Activated T-helper 9 cell treated with anti-CD3 and anti-CD28 coated beads, Interleukin-2, amount 50 U/mL, for 16 hours (primary cell): ENCODE data around the gene SNX1.
"Not testable (repeated sequence)": the region's sequence is repeated elsewhere in the genome, so short reads cannot be mapped to it uniquely, and the experiment has no call there.

Experiments
- DNase-seq: peaks from one replicate; pipeline ENCODE4 v3.0.0-alpha.2; 2020; ENCODE audit warnings: low read depth

SNX1 gene

GRCh38 chr15:64117759-64118487, 22.1 kb downstream of the SNX1 start:
- no peak for DNase-seq

GRCh38 chr15:64120322-64120721, 24.5 kb downstream of the SNX1 start:
- DNase-seq, result not testable (repeated sequence)

- no peak for DNase-seq
Observed at GRCh38 chr15:64121614-64122013, 25.8 kb downstream of the SNX1 start.

- no peak for DNase-seq
Observed at GRCh38 chr15:64122444-64122843, 26.7 kb downstream of the SNX1 start.

GRCh38 chr15:64122936-64123351, 27.2 kb downstream of the SNX1 start:
- no peak for DNase-seq

- no peak for DNase-seq
Observed at GRCh38 chr15:64125978-64126377, 30.2 kb downstream of the SNX1 start.

GRCh38 chr15:64127521-64128270, 31.9 kb downstream of the SNX1 start:
- DNase-seq, result no peak

GRCh38 chr15:64130159-64130558, 34.4 kb downstream of the SNX1 start:
- no peak for DNase-seq

- DNase-seq, result no peak
Observed at GRCh38 chr15:64131547-64131946, 35.8 kb downstream of the SNX1 start.

- no peak for DNase-seq
Observed at GRCh38 chr15:64132217-64132616, 36.4 kb downstream of the SNX1 start.

GRCh38 chr15:64133623-64134344, 38.0 kb downstream of the SNX1 start:
- no peak for DNase-seq

GRCh38 chr15:64134345-64134829, 38.6 kb downstream of the SNX1 start:
- DNase-seq, result no peak

- DNase-seq, result no peak
Observed at GRCh38 chr15:64136347-64136746, 40.6 kb downstream of the SNX1 start.

- DNase-seq, result no peak
Observed at GRCh38 chr15:64137226-64137833, 41.5 kb downstream of the SNX1 start.

GRCh38 chr15:64138331-64138941, 42.7 kb downstream of the SNX1 start:
- no peak for DNase-seq

GRCh38 chr15:64141798-64142512, 46.2 kb downstream of the SNX1 start:
- DNase-seq, result no peak

GRCh38 chr15:64143276-64143675, 47.5 kb downstream of the SNX1 start:
- no peak for DNase-seq

GRCh38 chr15:64144192-64144564, 48.4 kb downstream of the SNX1 start:
- no peak for DNase-seq

GRCh38 chr15:64144565-64145281, 48.9 kb downstream of the SNX1 start:
- DNase-seq, result no peak

- no peak for DNase-seq
Observed at GRCh38 chr15:64146041-64146440, 50.3 kb downstream of the SNX1 start.

GRCh38 chr15:64146520-64146884, 50.7 kb downstream of the SNX1 start:
- no peak for DNase-seq
